D721Med (cell line): Measurements from ENCODE around the gene ANKRD42.
"Not testable (repeated sequence)": the region's sequence is repeated elsewhere in the genome, so short reads cannot be mapped to it uniquely, and the experiment has no call there.

Experiments used
- DNase-seq: peaks from one replicate; pipeline ENCODE4 v3.0.0; 2011; ENCODE audit warnings: low spot score; ENCODE audit not compliant: insufficient read length
- FAIRE-seq: peaks from 2 replicates; lab custom pipeline; 2011; peaks lifted over from hg19 to GRCh38; lab: Jason Lieb, UNC
- TF ChIP-seq, protein P1 (sequence below): IDR thresholded peaks from 2 replicates; pipeline ENCODE4 v1.5.1; 2012; ENCODE audit warnings: mild to moderate bottlenecking, control low read depth; ENCODE audit not compliant: insufficient read depth; ENCODE audit errors: missing control alignments

Gene ANKRD42

DNA sequence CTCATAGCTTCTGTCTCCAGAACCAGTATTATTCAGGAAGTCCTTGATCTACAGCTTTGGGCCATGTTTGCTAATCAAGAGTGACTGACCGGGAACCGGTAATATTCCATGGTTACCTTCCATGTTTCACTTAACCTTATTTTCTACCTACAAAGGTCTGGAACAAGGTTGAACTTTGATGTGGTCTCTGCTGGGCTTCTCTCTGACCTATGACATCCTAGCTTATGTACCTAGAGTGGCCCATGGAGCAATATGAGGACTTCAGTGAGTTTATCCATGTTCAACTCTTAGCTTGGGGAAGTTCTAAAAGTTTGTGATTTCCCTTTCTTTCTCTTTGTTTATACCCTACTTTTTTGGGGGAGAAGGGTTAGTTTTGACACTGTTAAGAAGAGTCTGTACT is 59.4 kb downstream of the ANKRD42 start:
- DNase-seq (no peak), FAIRE-seq (no peak)
- TF ChIP-seq, protein P1, sequence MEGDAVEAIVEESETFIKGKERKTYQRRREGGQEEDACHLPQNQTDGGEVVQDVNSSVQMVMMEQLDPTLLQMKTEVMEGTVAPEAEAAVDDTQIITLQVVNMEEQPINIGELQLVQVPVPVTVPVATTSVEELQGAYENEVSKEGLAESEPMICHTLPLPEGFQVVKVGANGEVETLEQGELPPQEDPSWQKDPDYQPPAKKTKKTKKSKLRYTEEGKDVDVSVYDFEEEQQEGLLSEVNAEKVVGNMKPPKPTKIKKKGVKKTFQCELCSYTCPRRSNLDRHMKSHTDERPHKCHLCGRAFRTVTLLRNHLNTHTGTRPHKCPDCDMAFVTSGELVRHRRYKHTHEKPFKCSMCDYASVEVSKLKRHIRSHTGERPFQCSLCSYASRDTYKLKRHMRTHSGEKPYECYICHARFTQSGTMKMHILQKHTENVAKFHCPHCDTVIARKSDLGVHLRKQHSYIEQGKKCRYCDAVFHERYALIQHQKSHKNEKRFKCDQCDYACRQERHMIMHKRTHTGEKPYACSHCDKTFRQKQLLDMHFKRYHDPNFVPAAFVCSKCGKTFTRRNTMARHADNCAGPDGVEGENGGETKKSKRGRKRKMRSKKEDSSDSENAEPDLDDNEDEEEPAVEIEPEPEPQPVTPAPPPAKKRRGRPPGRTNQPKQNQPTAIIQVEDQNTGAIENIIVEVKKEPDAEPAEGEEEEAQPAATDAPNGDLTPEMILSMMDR = no peak

DNA sequence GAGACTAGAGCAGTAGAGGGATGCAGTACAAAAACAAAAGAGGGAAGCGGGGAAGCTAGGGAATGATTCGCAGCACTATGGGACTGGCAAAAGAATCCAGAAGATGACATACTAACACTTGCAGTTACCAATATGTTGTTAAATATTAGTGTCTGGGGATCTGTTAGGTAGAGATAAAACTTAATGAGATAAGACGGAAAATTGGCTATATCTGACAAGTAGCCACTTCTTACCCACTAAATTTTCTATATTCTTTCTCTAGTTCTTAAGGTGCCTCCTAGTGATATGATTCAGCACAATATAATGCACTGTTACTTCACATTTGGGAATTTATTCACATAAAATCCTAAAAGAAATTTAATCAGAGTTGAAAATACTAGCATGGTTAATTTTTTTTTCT is 61.9 kb downstream of the ANKRD42 start:
- no peak for FAIRE-seq
- DNase-seq = no peak
- TF ChIP-seq, protein P1 = no peak

DNA sequence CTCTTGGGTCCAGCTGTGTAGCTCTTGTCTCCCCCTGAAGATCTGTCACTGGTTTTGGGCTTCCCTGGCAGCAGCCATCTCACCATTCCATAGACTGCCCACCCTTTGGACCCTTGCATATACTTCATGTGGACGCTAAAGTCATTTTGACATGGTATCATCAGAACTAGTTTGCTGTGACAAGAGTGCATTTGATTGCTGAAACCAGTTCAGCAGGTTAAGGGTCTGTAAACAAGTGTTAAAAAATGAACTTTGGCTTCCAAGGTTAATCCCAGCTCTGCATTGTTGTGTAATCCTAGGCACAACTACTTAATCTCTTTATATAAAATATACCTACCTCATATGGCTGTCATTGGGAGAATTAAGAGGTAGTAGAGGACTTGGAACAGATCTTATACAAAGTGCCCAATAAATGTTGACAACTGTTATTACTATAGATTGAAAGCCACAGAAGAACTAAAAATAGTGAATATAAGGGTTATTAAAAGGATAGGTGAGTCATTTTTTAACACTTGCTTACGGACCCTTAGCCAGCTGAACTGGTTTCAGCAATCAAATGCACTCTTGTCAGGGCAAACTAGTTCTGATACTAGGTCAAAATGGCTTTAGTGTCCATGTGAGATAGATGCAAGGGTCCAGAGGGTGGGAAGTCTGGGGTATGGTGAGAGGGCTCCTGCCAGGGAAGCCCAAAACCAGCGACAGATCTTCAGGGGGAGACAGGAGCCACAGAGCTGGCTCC is 63.3 kb downstream of the ANKRD42 start:
- TF ChIP-seq, protein P1 = no peak
- FAIRE-seq (no peak), DNase-seq (no peak)

DNA sequence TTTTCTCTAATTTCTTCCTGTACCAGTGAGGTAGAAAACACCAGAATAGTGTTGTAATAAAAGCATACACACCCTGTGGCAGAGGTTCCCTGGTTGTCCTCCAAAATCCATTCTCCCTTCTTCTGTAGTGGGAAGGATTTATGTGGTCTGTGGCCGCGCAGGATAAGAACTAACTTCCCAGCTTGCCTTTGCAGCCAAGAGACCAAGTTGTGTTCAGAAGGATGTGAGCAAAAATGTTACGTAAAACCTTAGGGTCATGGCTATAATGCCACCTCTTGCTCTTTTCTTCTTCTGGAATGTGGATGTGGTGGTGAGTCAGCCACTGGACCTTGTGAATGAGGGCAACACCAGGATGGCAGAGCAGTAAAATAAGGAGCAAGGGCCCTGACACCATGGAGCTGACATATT is 64.3 kb downstream of the ANKRD42 start:
- TF ChIP-seq, protein P1 = no peak
- DNase-seq = no peak
- no peak for FAIRE-seq

DNA sequence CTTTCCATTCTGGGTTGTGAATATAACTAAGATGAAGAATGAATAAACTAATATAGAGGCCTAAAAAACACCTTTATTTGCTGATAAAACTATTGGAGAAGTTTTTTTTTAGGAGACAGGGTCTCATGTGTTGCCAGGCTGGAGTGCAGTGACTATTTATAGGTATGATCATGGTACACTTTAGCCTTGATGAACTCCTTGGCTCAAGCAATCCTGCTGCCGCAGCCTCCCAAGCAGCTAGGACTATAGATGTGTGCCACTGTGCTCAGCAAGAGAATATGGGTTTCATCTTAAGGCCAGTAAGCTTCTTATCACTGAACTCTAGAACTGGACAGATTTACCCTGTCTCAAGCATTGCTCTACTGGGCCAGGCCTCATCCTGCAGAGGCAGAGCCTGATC is 66.0 kb downstream of the ANKRD42 start:
- DNase-seq (no peak), FAIRE-seq (no peak)
- TF ChIP-seq, protein P1 = no peak

DNA sequence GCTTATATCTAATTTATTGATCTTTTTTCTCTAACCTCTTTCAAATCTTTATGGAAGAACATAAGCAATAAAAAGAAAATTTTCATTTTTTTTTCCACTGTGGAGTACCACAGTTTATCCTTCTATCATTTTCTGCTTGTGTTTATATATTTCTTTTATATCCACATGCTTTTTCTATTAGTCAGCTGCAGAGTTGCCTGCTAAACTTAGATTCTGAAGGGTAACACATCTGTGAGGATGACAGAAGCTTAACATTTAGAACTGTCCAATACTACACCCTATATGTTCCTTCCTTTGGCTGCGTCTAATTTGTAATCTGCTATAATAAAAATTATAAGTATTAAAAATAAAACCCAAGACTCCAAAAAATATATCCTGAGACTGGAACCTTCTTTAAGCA is 71.8 kb downstream of the ANKRD42 start:
- no peak for DNase-seq
- no peak for FAIRE-seq
- TF ChIP-seq, protein P1 = no peak

DNA sequence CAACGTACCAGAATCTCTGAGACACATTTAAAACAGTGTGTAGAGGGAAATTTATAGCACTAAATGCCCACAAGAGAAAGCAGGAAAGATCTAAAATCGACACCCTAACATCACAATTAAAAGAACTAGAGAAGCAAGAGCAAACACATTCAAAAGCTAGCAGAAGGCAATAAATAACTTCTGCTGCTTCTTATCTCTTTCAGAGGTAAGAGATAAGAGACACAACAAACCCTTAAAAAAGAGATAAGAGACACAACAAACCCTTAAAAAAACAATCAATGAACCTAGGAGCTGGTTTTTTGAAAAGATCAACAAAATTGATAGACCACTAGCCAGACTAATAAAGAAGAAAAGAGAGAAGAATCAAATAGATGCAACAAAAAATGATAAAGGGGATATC is 75.6 kb downstream of the ANKRD42 start:
- FAIRE-seq = not testable (repeated sequence)

DNA sequence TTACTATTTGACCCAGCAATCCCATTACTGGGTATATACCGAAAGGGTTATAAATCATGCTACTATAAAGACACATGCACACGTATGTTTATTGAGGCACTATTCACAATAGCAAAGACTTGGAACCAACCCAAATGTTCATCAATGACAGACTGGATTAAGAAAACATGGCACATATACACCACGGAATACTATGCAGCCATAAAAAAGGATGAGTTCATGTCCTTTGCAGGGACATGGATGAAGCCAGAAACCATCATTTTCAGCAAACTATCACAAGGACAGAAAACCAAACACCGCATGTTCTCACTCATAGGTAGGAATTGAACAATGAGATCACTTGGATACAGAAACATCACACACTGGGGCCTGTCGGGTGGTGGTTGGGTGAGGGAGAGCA is 78.2 kb downstream of the ANKRD42 start:
- FAIRE-seq, DNase-seq: not testable (repeated sequence)

More for the DNA sequence above, 75.6 kb downstream of the ANKRD42 start:
- not testable (repeated sequence) for DNase-seq
